ENCODE results near the gene SERPINC1.

DNA sequence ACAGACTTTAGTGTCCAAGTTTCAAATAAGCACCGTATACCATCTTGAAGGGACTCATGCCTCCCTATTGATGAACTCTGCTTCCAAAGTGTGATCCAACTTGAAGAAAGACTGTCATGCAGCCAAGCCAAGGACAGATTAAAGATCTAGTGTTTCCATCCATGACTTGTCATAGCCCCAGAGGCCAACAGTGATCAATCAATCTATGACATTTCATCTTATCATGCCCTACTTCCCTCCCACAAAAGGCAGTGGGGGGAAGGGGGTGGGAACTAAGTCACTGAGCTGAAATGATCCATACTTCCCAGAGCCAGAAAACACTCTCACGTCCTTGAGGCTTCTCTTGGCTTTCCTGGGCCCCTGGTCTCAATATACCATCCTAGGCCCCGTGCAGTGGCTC, 4.0 kb downstream of the SERPINC1 start:
- TF ChIP-seq POLR2AphosphoS5 (IDR thresholded peaks at IDR 0.05; ENCODE audit: borderline replicate concordance, low read depth, low read length) (no peak), EZH2 (IDR thresholded peaks at IDR 0.05) (no peak), FOXP2 (optimal IDR thresholded peaks at IDR 0.05; ENCODE audit: control extremely low read depth, extremely low read length, insufficient read depth) (no peak)

Measured in SK-N-MC (cell line).